GM19324 (cell line): ENCODE measurements around the gene PRKCG.
"Not testable (repeated sequence)": the region's sequence is repeated elsewhere in the genome, so short reads cannot be mapped to it uniquely, and the experiment has no call there.

ENCODE experiments used
- ATAC-seq: cut with Tn5 transposase; IDR thresholded peaks from one replicate; pipeline ENCODE4 v1.9.1; 2021; ENCODE audit warnings: mild to moderate bottlenecking, moderate library complexity; ENCODE audit not compliant: unreplicated experiment, low FRiP score

The PRKCG gene

DNA sequence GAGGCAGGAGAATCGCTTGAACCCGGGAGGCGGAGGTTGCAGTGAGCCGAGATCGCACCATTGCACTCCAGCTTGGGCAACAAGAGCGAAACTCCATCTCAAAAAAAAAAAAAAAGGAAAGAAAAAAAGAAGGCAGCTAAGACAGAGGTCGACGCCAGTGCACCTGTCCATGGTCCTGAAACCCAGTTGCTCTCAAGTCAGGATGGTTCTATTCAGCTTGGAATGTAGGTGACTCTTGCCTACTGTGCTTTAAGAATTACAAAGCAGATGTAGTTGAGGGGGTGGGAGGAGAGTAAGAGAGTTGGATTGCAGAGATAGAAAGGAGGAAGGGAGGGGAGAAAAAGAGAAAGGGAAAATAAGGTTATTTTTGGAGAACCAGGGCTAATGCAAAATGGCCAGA lies 45.7 kb downstream of the PRKCG start:
- ATAC-seq, result no peak

DNA sequence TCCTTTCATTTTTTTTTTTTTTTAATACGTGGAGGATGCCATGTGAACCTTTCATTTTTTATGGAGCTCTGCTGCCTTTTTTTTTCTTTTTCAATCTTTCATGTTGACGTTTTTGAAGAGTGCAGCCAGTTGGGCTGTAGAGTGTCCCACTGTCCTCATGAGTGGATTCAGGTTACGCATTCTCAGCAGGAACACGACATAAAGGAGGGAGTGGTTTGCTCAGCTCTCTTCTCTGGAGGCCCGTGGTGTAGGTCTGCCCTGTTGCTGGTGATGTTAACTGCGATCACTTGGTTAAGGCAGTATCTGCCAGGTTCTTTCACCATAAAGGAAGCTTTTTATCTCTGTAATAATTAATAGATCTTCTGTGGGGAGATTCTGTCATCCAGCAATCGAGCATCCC lies 54.0 kb downstream of the PRKCG start:
- ATAC-seq, result no peak

DNA sequence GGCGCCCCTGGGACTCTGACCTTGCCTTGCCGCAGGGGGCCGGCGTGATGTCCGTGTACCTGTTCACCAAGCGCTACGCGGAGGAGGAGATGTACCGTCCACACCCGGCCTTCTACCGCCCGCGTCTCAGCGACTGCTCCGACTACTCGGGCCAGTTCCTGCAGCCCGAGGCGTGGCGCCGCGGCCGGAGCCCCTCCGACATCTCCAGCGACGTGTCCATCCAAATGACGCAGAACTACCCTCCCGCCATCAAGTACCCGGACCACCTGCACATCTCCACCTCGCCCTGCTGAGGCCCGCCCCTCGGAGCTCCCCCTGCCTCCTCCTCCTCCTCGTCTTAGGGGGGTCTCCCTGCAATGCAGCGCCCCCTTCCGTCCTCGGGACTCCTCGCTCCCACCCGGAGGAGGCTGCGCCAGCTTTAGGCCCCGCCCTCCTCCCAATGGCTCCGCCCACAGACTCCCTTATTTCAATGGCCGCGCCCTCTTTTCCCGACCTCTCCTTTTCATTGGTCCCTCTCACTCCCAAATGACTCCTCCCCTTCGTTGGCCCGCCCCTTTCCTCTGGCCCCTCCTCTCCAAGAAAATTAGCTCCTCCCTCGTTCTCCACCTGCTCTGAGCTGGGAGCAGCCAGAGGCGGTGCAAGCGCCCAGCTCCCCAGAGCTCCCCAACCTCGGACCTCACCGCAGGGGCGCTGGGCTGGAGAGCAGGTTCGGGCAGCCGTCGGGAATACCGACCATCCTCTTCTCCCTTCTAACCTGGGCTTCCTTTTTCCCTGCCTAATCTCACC lies 60.2 kb downstream of the PRKCG start:
- no peak for ATAC-seq

DNA sequence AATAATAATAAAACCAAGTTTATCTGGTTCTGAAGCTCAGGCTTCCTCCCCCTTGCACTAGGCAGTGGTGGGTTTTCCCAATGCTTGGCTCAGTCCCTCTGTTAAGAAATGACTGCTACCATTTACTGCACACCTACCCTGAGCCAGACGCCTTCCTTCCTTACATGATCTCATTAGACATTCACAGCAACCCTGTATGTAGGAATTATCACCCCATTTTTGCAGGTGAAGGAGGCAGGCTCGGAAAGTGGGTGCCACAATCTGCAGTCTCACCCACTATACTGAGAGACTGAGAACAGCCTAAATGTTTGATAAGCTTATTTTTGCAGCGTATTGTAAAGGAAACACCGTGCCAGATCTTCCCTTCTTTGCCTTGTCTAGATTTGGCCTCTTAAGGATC lies 62.4 kb downstream of the PRKCG start:
- ATAC-seq, result no peak

DNA sequence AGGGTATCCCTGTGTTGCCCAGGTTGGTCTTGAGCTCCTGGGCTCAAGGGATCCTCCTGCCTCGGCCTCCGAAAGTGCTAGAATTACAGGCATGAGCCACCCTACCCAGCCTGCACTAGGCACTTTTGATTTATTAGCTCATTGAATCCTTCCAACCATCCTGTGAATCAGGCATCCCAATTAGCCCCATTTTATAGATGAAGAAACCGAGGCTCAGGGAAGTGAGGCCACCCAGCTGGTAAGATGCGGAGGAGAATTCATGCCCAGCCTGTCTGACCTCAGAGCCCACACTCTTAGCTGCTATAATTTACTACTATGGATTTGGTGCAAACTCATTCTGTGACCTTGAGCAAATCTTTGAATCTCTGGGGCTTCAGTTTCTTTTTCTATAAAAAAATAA lies 62.9 kb downstream of the PRKCG start:
- ATAC-seq, result no peak

DNA sequence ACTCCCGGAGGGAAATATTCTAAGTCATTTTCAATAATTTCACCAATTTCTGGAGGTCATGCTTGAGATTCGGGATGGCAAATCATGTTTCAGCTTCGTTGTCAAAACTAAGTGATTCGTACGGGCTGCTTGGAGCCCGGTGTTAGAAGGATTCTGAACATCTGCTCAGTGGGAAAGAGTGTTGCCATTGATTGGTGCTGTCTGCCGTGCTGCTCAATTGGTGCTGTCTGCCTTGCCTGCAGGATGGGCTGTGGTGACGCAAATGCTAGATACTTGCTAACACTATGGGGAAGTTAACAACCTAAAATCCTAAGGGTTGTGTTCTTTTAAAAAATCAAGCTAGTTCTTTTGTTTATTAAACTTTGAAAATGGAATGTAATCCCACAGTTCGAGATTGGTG lies 63.4 kb downstream of the PRKCG start:
- ATAC-seq, result no peak

GRCh38 chr19:53945998-53946397 lies 64.0 kb downstream of the PRKCG start:
- ATAC-seq, result no peak

DNA sequence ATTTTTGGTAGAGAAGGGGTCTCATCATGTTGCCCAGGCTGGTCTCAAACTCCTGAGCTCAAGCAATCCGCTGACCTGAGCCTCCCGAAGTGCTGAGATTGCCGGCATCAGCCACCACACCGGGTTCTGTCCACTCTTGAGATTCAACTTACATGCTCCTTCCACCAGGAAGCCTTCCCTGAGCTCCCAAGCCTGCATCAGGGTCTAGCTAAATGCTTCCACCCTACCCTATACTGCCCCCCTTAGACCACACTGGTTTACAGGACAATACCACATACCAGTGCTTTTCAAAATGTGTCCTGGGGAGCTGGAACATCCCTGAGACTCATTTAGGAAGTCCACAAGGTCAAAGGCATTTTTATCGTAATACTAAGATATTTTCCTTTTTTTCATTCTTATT lies 65.6 kb downstream of the PRKCG start:
- no peak for ATAC-seq

- ATAC-seq, result not testable (repeated sequence)
Observed at GRCh38 chr19:53948611-53949010, 66.6 kb downstream of the PRKCG start.

DNA sequence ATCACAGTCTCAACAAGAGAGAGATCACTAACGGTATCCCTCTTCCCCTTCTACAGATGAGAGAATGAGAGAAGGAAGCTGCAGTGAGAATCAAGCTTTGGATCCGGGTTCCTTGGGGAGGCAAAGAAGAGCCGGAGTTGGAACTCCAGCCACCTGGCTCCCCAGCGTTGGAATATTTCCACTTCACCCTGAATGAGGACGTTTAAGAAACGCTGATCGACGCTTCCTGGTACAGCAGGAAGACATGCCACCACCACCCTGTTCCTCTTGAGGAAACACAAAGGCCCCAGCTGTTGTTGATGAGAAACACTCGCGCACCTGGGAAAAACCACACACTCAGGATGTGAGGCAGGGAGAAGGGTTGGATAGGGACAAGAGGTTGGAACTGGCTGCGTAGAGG lies 69.4 kb downstream of the PRKCG start:
- ATAC-seq, result no peak

DNA sequence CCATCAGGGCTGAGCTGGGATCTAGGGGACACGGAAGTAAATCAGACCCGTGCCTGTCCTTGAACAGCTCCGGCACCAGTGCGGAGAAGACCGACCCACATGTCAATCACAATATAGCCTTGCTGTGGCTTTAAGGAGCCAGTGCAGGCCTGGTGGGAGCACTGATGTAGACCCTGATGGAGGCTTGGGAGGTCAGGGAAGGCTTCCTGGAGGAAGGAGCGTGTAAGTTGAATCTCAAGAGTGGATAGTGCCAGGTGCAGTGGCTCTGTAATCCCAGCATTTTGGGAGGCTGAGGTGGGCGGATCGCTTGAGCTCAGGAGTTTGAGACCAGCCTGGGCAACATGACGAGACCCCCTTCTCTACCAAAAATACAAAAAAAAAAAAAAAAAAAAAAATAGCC lies 70.0 kb downstream of the PRKCG start:
- ATAC-seq, result no peak

- ATAC-seq, result no peak
Observed at GRCh38 chr19:53953383-53953782, 71.4 kb downstream of the PRKCG start.
